Sigmoid colon (tissue), 7 donors: ENCODE results near the gene GALNT7. TPM values are rescaled to one million over a fixed set of nuclear protein-coding genes. Genes with fewer than 3 reads are reported as not detected.

Experiments used
- DNase-seq: peaks from one replicate; pipeline ENCODE4 v3.0.0-alpha.2; 2019
- H3K27ac ChIP-seq, 4 donors: fragments of 200-600 bp; sonication (generic); one replicate each; pipeline ENCODE4 v1.5.1; 2016 to 2019; ENCODE audit warnings: mild to moderate bottlenecking in 1 of 4
- H3K27me3 ChIP-seq, 3 donors: fragments of 200-600 bp; sonication (generic); one replicate each; pipeline ENCODE4 v1.5.1; 2019; ENCODE audit warnings: mild to moderate bottlenecking in 1 of 3
- H3K36me3 ChIP-seq, 4 donors: fragments of 200-600 bp; sonication (generic); one replicate each; pipeline ENCODE4 v1.5.1; 2016 to 2019
- H3K4me1 ChIP-seq, 4 donors: fragments of 200-600 bp; sonication (generic); one replicate each; pipeline ENCODE4 v1.5.1; 2017 to 2019
- H3K4me3 ChIP-seq, 4 donors: fragments of 200-600 bp; sonication (generic); one replicate each; pipeline ENCODE4 v1.5.1; 2017 to 2019; ENCODE audit warnings: mild to moderate bottlenecking in 2 of 4, moderate library complexity in 1 of 4
- H3K9me3 ChIP-seq, 4 donors: fragments of 200-600 bp in 3 of 4; sonication (generic) in 3 of 4; one replicate each; pipeline versions ENCODE4 v1.5.1 to v1.6.1; 2013 to 2019
- CTCF ChIP-seq, 4 experiments: fragments of 450-650 bp in 3 of 4; fragments of 200-600 bp in 1 of 4; IDR thresholded peaks; one replicate each; pipeline ENCODE4 v1.5.1; 2016 to 2019; ENCODE audit warnings: antibody characterized with exemption in 4 of 4, mild to moderate bottlenecking in 3 of 4, moderate library complexity in 2 of 4
- EP300 ChIP-seq, 4 donors: sonication (generic); formaldehyde crosslinking; IDR thresholded peaks; one replicate each; pipeline ENCODE4 v1.6.1; 2017; ENCODE audit warnings: antibody characterized with exemption in 4 of 4
- POLR2A ChIP-seq, 2 donors: fragments of 450-650 bp; IDR thresholded peaks; one replicate each; pipeline ENCODE4 v1.6.1; 2016; ENCODE audit warnings: antibody characterized with exemption in 2 of 2, mild to moderate bottlenecking in 2 of 2, moderate library complexity in 2 of 2
- POLR2AphosphoS5 ChIP-seq, 4 donors: sonication (generic); formaldehyde crosslinking; IDR thresholded peaks; one replicate each; pipeline ENCODE4 v1.6.1; 2017; ENCODE audit warnings: antibody characterized with exemption in 4 of 4
- WGBS, 2 donors: extraction: QIAGEN DNeasy Blood & Tissue Kit; methylation state at CpG; one replicate each; pipeline ENCODE4 v1.1.7; 2013; 5-methylcytosine and 5-hydroxymethylcytosine counted together
- intact Hi-C: fragments of 100-400 bp; cut with DNase I; formaldehyde crosslinking; loops from one replicate; pipeline ENCODE4 v1.15.1; 2023
- polyA plus RNA-seq, 3 donors: library from polyadenylated mRNA; stranded (reverse); fragments of 200-250 nt; gene quantifications; one replicate each; pipeline ENCODE4 v1.2.3, GENCODE V29; 2013
- total RNA-seq, 4 donors: library from RNA; depleted of rRNA; stranded (reverse); fragments of >200 nt; gene quantifications; one replicate each; pipeline ENCODE4 v1.1.0, GENCODE V29; 2016
- donor health status: healthy with polysubstance abuse.
- donor health status: Bipolar disorder and iron deficiency.
- donor health status: healthy.

Gene GALNT7
- total and polyA plus RNA-seq, 7 donors: 13.2 to 22.7 (median 16.8) TPM

GRCh38 chr4:173189117-173189693 lies 20.6 kb downstream of the GALNT7 start:
- intact Hi-C loops: no loop called here
- WGBS, 2 donors: 93 to 94% methylated on average over 4 of the region's 4 CpGs
- TF ChIP-seq POLR2A (IDR thresholded peaks at IDR 0.05) (no peak), CTCF (IDR thresholded peaks at IDR 0.05) (no peak), EP300 (IDR thresholded peaks at IDR 0.05) (no peak), POLR2AphosphoS5 (IDR thresholded peaks at IDR 0.05) (no peak)
- H3K4me3 ChIP-seq: no peak overlapping the region
- no peak for DNase-seq
- H3K27me3 ChIP-seq: no peaks in the 10 kb centered on the region
- no peak overlapping the region for H3K27ac ChIP-seq
- no peaks in the 10 kb centered on the region for H3K36me3 ChIP-seq
- peaks cover 0 to 21% (median 3%) of the 10 kb centered on the region in 4 donors for H3K4me1 ChIP-seq
- H3K9me3 ChIP-seq: no peaks in the 10 kb centered on the region

- intact Hi-C loops: no loop called here
- Histone ChIP-seq H3K27me3 (no peaks in the 10 kb centered on the region), H3K27ac (no peak overlapping the region), H3K9me3 (no peaks in the 10 kb centered on the region), H3K4me1 (peaks cover 0 to 20% (median 0%) of the 10 kb centered on the region in 4 donors), H3K4me3 (no peak overlapping the region), H3K36me3 (no peaks in the 10 kb centered on the region)
- no peak for DNase-seq
- TF ChIP-seq POLR2A (IDR thresholded peaks at IDR 0.05) (no peak), POLR2AphosphoS5 (IDR thresholded peaks at IDR 0.05) (no peak), CTCF (IDR thresholded peaks at IDR 0.05) (no peak), EP300 (IDR thresholded peaks at IDR 0.05) (no peak)
- 22 to 61% methylated on average over 3 of the region's 3 CpGs for WGBS, 2 donors
These were observed 23.0 kb downstream of the GALNT7 start for GRCh38 chr4:173191623-173192041.

GRCh38 chr4:173192375-173193162 lies 24.0 kb downstream of the GALNT7 start:
- H3K36me3 ChIP-seq: no peaks in the 10 kb centered on the region
- no peak overlapping the region for H3K4me3 ChIP-seq
- no peaks in the 10 kb centered on the region for H3K9me3 ChIP-seq
- H3K27ac ChIP-seq: no peak overlapping the region
- no peak for TF ChIP-seq POLR2AphosphoS5 (IDR thresholded peaks at IDR 0.05)
- H3K27me3 ChIP-seq: no peaks in the 10 kb centered on the region
- intact Hi-C loops: no loop called here
- no peak for DNase-seq
- 66 to 72% methylated on average over 7 of the region's 7 CpGs for WGBS, 2 donors
- H3K4me1 ChIP-seq: peaks cover 0 to 11% (median 0%) of the 10 kb centered on the region in 4 donors

DNA sequence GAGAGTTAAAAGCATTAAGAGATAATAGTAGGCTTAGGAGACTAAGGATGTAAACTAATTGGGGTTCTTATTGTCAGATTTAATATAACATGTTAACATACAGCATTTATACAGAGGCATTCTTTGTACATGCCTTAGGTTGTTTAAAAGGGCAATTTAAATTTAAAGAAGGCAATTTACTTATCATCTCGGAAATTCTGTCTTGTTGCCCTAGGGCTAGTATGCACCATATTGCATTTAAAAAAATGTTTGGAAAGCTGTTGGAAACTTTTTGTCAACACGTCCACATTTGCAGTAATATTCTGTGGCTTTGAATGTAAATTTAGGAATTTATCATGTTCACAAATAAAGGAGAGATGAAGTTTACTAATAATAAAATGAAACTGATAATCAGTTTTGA lies 25.5 kb downstream of the GALNT7 start:
- DNase-seq: no peak
- Histone ChIP-seq H3K9me3 (no peaks in the 10 kb centered on the region), H3K36me3 (no peaks in the 10 kb centered on the region), H3K4me1 (peaks cover 0 to 8% (median 0%) of the 10 kb centered on the region in 4 donors), H3K27me3 (no peaks in the 10 kb centered on the region), H3K27ac (no peak overlapping the region), H3K4me3 (no peak overlapping the region)
- intact Hi-C loops: no loop called here
- TF ChIP-seq POLR2AphosphoS5 (IDR thresholded peaks at IDR 0.05) (no peak), CTCF (IDR thresholded peaks at IDR 0.05) (no peak), EP300 (IDR thresholded peaks at IDR 0.05) (no peak), POLR2A (IDR thresholded peaks at IDR 0.05) (no peak)
- WGBS, 2 donors: 69 to 86% methylated on average over 2 of the region's 2 CpGs

DNA sequence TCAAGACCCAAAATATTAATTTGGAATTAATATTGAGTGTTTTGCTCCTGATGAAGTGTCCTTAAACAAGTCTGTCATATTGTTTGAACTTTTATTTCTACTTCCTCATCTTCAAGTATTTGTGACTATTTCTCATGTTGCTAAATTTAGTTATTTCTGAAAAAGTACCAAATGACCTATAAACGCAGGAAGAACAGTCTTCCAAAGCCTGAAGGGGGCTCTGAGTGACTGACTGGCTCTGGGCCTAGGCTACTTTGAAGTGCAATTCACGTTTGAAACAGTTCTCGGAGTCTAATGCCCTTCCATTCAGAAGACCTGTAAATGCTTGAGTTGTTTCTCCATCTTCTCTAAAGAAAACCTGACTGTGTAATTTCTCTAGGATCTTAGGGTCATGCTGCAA lies 26.5 kb downstream of the GALNT7 start:
- 64 to 83% methylated on average over 3 of the region's 3 CpGs for WGBS, 2 donors
- no peak for DNase-seq

More for the DNA sequence above, 26.5 kb downstream of the GALNT7 start:
- intact Hi-C loops: no loop called here
- Histone ChIP-seq H3K36me3 (no peaks in the 10 kb centered on the region), H3K9me3 (no peaks in the 10 kb centered on the region), H3K4me3 (no peak overlapping the region), H3K27me3 (no peaks in the 10 kb centered on the region), H3K27ac (no peak overlapping the region), H3K4me1 (peaks cover 0 to 8% (median 0%) of the 10 kb centered on the region in 4 donors)
- TF ChIP-seq CTCF (IDR thresholded peaks at IDR 0.05): no peak
- no peak for TF ChIP-seq POLR2A (IDR thresholded peaks at IDR 0.05)
- TF ChIP-seq EP300 (IDR thresholded peaks at IDR 0.05): no peak
- no peak for TF ChIP-seq POLR2AphosphoS5 (IDR thresholded peaks at IDR 0.05)
